GF-D8 (cell line): Measurements from ENCODE around the gene RNF103.
A peak's percentile ranks its signal among the peaks of the same experiment; 100 is the strongest.
"Not testable (repeated sequence)": the region's sequence is repeated elsewhere in the genome, so short reads cannot be mapped to it uniquely, and the experiment has no call there.

ENCODE experiments used
- DNase-seq: peaks from one replicate; lab custom pipeline; 2025; lab: John Stamatoyannopoulos, UW

Gene RNF103, protein sequence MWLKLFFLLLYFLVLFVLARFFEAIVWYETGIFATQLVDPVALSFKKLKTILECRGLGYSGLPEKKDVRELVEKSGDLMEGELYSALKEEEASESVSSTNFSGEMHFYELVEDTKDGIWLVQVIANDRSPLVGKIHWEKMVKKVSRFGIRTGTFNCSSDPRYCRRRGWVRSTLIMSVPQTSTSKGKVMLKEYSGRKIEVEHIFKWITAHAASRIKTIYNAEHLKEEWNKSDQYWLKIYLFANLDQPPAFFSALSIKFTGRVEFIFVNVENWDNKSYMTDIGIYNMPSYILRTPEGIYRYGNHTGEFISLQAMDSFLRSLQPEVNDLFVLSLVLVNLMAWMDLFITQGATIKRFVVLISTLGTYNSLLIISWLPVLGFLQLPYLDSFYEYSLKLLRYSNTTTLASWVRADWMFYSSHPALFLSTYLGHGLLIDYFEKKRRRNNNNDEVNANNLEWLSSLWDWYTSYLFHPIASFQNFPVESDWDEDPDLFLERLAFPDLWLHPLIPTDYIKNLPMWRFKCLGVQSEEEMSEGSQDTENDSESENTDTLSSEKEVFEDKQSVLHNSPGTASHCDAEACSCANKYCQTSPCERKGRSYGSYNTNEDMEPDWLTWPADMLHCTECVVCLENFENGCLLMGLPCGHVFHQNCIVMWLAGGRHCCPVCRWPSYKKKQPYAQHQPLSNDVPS

DNA sequence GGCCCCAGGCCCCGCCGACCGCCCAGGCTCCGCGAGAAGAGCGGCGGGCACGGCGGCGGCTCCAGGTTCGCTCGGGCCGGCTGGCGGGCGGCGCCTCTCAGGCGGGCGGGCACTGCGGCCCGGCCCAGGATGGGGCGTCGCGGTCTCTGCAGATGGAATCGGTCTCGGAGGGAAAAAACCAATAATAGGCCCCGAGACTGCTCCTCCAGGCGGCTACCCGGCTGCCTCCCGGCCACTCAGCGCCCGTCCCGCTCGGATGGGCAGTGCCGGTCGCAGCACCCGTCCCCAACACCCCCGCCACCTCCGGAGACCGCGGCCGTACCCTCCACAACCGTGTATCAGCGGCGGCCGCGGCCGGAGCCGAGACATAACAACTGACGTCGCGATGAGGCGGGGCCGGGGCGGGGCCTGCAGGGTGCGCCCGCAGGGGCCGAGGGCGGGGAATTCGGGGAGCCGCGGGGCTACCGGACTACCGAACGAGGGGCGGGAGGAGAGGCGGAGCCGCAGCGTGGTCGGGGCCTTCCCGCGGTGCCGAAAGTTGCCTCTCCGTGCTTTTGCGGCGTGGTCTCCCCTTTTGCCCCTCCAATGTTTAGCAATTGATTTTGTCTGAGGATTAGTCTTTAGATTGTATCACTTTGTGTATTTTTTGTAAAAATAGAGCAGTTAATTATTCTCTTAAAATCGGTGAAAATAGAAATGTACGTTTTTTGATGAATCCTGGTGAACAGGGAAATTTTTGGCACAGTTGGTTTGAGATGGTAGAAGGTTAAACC lies at the start of gene RNF103:
Gene RNF103, minus strand, starts transcription at position 372 of the 773 bp plus-strand sequence. CDS start 979 bp downstream, outside the sequence.
- peak; percentile 66 for DNase-seq

DNA sequence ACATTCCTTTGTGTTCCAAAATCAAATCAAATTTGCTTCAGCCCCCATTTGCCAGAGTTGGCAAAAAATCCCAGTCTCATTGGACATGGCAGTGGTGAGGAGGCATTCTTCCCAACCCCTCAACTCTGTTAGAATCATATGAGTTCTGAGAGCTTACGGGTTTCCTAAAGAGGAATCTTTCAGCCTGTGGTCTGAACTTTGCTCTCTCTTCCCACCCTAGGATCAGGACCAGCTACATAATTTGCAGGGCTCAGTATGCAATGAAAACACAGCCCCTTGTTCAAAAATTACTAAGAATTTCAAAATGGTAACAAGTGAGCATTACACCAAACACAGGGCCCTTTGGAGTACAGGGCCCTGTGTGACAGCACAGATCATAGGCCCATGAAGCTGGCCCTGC lies 49.3 kb upstream of the RNF103 start:
- no peak for DNase-seq

DNA sequence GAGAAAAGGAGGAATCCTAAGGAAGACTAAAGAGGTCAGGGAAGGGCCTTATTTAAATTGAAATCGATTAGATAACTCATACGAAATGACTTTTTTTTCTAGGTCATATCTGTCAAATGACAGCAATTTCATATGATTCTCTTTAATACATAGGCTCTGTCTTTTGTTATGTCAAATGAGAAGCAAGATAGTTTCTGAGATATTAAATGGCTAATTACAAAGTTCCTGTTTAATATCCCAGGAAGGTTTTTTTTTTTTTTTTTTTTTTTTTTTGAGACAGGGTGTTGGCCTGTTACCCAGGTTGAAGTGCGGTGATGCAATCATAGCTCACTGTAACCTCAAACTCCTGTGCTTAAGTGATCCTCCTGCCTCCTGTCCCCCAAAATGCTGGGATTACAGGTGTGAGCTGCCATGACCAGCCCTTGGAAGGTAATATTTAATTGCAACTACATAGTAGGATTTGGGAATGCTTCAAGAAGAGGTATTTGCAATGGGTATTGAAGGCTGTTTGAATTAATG lies 48.4 kb upstream of the RNF103 start:
- DNase-seq = no peak

DNA sequence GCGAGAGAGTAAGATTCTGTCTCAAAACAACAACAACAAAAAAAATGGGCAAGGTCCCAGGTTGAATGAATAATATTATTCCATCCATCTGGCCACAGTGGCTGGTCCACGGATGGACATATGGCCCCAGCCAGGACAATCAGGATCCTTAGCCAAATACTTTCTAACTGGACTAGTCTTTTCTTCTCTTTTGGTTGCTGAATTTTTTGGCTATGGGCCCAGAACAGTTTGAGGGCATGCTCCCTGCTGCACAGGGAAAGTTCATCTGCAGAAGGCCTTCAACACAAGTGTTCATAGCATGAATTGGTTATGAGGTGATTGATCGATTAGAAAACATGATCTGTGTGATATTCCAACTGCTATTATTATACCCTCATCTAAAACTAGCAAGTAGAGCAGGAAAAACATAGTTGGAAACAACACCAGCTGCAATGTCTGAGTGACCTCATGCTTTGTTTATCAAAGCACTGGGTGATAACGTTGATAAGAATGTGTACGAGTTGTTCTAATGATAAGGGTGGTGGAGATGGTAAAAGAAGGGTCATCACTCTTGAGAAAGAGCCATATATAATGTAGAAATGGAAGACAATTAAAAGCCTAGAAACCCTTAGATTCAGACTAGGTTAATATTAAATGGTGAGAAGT lies 47.8 kb upstream of the RNF103 start:
- DNase-seq = no peak

DNA sequence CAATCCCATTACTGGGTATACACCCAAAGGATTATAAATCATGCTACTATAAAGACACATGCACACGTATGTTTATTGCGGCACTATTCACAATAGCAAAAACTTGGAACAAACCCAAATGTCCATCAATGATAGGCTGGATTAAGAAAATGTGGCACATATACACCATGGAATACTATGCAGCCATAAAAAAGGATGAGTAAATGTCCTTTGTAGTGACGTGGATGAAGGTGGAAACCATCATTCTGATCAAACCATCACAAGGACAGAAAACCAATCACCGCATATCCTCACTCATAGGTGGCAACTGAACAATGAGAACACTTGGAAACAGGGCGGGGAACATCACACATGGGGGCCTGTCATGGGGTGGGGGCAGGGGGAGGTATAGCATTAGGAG lies 45.7 kb upstream of the RNF103 start:
- DNase-seq = not testable (repeated sequence)

DNA sequence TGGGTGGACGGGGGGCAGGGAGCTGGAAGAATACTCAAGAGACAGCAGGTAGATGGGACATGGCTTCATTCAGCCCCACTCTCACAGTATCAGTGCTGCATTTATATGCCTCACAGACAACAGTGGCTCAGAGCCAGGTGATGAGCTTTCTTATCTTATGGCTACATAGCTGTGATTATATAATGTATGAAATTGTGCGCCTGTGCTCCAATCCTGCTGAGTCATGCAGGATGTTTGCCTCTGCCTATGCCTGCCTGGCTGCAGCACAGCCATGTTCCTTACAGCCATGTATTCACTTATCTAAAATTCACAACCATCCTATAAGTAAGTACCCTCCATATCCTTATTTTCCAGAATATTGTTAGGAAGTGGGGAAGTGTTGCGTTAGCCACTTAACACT lies 37.7 kb upstream of the RNF103 start:
- no peak for DNase-seq

DNA sequence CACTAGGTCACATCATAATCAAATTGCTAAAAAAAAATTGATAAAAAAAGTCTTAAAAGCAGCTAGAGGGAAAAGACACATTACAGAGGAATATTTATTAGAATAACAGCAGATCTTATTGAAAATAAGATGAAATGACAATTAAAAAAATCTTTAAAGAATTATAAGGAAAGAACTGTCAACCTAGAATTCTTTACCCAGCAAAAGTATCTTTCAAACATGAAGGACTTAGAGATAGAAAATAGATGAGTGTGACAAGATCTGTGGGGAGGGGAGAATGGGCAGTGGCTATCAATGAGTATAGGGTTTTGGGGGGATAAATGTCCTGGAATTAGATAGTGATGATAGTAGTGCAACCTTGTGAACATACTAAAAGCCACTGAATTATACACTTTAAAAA lies 26.5 kb upstream of the RNF103 start:
- DNase-seq = no peak

DNA sequence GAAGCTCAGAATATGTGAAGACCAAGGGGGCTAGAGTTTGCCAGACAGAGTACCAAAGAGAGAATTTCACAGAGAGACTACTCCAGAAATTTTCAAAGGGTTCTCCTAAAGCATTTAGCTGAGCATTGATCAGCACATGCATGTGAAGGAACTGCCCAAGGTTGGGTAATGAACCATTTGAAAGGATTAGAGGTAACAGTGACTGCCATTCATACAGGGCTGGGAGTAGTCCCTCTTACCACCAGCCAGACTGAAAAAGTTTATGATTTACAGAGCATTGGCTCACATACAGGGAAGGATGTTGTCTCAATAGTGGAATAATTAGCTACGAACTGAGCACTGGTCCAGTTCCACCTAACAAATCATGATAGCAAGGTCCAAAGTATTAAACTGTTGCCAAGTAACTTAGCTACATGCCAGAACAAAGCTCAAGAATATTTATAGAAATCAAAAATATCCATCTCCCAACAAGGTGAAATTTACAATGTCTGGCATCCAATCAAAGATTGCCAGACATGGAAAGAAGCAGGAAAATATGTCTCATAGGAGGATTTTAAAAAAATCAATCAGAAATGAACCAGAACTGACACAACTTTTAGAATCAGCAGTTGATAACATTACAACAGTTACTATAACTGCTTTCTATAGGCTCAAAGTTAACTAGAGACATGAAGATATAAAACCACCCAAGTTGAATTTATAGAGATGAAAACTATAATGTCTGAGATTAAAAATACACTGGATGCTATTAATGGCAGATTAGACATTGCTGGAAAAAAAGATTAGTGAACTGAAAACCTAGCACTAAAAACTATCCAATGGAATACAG lies 25.7 kb upstream of the RNF103 start:
- DNase-seq = no peak

DNA sequence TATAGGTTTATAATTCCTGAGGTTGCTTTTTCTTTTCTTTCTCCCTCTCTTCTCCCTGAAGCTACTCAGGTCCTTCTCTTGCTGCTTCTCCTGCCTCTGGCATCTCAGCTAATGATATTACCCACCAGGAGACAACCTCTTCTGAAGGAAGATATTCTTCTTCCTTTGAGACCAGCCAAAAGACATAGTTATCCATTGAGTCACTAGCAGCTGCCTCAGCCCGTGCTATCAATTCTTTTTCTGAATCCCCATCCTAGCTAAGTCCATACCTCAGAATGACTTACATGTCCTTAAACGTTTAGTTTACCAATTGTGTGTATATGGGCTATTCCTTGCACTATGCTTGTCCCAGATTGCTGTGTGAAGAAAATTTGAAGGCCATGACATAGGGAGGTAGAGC lies 25.0 kb upstream of the RNF103 start:
- DNase-seq = no peak

DNA sequence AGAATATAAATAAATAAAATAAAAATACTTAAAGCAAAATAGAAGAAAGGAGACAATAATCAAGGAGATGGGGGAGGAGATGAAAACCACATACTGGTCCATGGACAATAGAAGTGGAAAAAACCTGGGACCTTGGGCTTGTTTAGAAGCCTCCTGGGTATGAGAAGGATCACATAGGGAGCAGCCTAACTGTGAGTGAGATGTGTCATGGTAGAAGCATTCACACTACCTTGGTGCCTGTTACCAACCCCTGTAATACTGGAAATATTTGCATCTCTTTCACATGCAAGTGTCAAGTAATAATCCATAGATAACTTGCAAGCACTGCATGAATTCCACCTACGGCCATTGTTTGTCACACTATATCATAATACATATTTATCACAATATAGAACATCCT lies 23.2 kb upstream of the RNF103 start:
- DNase-seq = no peak

DNA sequence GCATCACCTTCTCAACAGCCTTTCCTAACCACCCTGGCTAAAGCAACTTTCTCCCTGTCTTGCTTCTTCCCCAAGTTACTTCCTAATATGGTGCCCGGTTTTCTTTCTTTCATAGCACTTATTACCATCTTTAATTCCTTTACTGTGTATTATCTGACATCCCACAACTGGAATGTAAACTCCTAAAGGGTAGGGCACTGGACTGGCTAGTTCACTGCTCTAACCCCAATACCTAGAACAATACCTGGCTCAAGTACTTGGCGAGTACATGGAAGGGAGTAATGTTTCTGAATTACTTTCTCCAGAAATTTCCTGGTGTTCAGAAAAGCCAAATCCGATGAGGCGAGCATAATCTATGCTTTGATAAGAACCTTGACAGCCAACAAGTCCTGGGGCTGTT lies 22.7 kb upstream of the RNF103 start:
- no peak for DNase-seq

DNA sequence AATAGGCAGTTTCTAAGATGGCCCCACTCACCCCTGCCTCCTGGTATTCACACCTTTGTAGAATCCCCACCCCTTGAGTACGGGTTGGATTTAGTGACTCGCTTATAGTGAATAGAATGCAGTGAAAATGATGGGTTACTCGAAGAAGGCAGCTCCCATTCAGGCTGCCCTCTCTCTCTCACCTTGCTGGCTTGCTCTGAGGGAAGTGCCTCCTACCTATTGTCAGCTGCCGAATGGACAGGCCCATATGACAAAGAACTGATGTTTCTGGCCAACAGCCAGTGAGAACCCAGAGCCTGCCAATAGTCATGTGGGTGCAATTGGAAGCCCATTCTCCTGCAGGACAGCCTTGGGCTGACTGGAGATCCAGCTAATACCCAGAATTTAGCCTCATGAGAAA lies 22.1 kb upstream of the RNF103 start:
- DNase-seq = no peak

DNA sequence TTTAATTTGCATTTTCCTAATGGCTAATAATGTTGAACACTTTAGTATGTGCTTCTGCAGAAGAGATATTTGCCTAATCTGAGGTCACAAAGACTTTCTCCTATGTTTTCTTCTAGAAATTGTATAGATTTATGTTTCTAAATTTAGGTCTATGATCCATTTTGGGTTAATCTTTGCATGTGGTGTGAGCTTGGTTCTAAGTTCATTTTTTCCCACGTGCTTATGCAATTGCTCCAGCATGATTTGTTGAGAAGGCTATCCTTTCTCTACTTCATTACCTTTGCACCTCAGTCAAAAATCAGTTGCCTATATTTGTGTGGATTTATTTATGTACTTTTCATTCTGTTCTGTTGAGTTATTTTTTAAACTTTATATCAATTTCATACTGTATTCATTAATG lies 15.0 kb upstream of the RNF103 start:
- no peak for DNase-seq

DNA sequence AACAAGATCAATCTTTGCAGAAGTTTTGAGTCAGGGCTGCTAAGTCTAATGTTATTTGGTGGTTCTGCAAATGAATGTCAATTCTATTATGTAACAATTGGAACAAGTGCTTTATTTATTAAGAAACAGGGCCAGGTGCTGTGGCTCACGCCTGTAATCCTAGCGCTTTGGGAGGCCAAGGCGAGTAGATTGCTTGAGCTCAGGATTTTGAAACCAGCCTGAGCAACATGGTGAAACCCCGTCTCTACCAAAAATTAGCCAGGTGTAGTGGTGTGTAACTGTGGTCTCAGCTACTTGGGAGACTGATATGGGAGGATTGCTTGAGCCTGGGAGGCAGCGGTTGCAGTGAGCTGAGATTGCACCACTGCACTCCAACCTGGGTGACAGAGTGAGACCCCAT lies 13.2 kb upstream of the RNF103 start:
- no peak for DNase-seq

DNA sequence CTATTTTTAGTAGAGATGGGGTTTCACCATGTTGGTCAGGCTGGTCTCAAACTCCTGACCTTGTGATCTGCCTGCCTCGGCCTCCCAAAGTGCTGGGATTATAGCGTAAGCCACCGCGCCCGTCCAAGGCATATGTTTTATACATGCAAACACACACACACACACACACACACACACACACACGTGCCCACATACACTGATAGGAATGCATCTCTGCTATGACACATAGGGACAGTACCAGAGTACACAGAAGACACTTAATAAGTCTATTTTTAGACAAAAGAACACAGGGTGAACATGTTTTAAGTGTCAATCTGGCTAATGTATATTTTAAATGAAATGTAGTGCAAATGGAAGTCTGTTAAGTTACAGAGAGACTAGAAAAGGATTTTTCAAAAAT lies 10.7 kb upstream of the RNF103 start:
- DNase-seq = no peak

DNA sequence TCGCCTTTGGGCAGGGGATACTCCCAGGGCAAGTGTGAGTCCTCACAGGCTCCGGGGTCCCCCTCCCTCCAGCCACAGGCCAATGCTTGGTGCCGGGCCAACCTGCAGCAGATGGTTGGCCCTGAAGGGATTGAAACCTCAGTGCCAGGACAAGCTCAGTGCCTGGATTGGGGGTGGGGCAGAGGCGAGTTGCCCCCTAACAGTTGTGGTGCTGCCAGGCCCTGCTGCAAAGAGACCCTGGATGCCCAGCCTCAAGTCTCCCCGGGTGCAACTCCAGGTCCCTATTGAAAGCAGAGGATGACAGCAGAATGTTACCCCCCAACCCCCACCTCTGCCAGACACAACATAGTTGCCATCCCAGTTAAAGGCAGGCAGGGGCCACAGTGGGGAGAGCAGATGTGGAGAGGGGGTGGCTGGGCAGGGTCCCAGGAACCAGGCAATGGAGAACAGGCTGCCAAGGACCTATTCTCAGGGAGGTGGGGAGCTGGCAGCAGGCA lies 9.5 kb upstream of the RNF103 start:
- DNase-seq = no peak

DNA sequence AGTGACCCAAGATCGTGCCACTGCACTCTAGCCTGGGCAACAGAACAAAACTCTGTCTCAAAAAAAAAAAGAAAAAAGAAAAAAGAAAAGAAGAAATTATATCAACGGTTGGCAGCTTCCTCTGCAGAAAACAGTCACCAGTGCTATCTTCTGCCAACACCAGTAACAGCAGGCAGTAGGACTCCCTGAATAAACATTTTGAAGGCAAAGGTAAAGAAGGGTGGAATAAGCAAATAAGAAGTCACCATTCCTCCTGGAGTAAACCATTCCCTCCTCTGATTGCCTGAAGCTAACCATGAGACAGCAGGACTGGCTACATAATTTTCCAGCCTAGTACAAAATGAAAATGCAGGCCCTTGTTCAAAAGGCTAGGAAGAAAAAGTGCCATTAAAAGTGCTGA lies 9.0 kb upstream of the RNF103 start:
- DNase-seq = no peak

DNA sequence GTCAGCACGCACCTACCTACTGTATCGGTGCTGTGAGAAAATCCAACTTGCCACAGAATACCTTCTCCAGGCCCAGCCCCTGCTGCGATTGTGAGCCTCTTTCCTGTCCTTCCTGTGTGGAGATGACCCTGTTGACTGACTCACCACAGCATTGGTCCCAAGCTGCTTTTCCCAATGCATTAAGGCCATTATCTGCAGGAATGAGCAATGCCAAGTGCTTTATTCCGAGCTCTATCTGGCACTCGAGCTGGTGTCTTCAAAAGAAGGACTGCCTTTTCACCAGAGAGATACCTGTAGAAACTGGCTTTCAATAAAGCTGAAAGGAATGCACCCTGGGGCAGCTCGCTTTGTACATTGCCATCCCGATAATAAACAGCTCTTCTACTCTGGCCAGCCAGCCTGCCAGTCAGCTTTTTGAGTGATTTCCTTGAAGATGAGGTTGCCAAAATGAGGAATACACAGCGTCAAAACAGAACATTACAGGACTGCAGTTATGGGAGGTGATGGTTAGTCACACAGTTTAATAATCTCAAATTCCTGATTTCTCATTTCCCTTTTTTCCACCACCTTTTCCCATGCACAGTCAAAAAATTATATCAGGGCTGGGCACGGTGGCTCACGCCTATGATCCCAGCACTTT lies 8.3 kb upstream of the RNF103 start:
- no peak for DNase-seq

DNA sequence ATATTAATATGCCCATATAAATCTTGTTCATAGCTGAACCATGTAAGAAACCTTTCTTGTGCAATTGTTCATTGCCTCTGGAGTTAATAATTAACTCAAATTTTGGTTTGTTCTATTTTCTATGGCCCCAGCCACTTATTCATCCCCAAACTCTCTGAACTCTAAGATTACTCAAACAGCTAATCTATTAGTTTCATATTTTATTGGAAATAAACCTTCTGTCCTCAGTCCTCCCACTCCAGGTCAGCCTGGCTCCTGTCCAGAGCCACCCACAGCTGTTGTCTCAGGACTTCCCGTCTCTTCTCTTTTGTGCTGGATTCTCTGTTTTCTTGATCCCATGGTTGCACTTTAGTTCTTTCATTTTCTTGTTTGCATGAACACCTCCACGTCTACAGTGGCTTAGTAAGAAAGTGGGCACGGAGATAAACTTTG lies 4.4 kb upstream of the RNF103 start:
- no peak for DNase-seq

DNA sequence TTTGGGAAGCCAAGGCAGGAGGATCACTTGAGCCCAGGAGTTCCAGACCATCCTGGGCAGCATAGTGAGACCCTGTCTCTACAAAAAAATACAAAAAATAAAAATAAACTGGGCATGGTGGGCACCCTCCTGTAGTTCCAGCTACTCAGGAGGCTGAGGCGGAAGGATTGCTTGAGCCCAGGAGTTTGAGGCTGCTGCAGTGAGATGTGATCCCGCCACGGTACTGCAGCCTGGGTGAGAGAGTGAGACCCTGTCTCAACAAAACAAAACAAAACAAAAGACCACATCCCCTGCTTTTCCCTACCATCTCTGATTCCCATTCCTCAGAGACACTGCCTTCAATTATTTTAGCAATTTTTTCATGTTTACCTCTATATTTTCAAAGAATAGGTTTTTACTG lies 3.9 kb upstream of the RNF103 start:
- no peak for DNase-seq

DNA sequence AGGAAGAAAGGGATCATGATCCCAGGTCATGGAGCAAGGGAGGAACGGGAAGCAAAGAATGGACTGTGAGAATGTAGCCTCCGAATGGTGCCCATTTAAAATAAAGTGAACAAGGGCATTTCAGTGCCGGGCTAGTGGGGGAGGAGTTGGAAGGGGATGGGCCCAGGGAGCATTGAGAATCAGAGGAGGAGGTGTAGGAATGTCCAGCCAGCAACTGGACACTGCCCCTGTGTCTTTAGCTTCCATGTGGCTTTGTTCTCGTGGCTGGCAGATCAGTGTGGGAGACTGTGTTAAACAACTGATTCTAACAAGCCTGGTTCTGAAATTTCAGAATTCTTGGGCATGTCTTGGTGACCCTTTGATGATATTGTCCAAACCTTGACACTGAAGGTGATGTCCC lies 1.4 kb upstream of the RNF103 start:
- no peak for DNase-seq
